Epithelial cell of esophagus (primary cell): ENCODE data around the gene GALNTL6.

Experiments used
- DNase-seq: peaks from one replicate; pipeline ENCODE4 v3.0.0; 2010; ENCODE audit warnings: low read depth
- H3K4me3 ChIP-seq: 2 replicates; pipeline ENCODE4 v1.5.1; 2011; ENCODE audit warnings: mild to moderate bottlenecking, low read length, control low read depth
- TF ChIP-seq, protein P1 (sequence below): IDR thresholded peaks from 2 replicates; pipeline ENCODE4 v1.5.1; 2011; ENCODE audit warnings: low read depth, mild to moderate bottlenecking, low read length, control low read depth, inconsistent platforms; ENCODE audit not compliant: insufficient read depth; ENCODE audit errors: missing control alignments

Gene GALNTL6

GRCh38 chr4:172772781-172773180 is 959.6 kb downstream of the GALNTL6 start:
- TF ChIP-seq, protein P1, sequence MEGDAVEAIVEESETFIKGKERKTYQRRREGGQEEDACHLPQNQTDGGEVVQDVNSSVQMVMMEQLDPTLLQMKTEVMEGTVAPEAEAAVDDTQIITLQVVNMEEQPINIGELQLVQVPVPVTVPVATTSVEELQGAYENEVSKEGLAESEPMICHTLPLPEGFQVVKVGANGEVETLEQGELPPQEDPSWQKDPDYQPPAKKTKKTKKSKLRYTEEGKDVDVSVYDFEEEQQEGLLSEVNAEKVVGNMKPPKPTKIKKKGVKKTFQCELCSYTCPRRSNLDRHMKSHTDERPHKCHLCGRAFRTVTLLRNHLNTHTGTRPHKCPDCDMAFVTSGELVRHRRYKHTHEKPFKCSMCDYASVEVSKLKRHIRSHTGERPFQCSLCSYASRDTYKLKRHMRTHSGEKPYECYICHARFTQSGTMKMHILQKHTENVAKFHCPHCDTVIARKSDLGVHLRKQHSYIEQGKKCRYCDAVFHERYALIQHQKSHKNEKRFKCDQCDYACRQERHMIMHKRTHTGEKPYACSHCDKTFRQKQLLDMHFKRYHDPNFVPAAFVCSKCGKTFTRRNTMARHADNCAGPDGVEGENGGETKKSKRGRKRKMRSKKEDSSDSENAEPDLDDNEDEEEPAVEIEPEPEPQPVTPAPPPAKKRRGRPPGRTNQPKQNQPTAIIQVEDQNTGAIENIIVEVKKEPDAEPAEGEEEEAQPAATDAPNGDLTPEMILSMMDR, result no peak
- no peak for DNase-seq
- no peak overlapping the region for H3K4me3 ChIP-seq

- H3K4me3 ChIP-seq, result no peak overlapping the region
- TF ChIP-seq, protein P1, result no peak
- no peak for DNase-seq
Observed at GRCh38 chr4:172776203-172776861, 963.1 kb downstream of the GALNTL6 start.

DNA sequence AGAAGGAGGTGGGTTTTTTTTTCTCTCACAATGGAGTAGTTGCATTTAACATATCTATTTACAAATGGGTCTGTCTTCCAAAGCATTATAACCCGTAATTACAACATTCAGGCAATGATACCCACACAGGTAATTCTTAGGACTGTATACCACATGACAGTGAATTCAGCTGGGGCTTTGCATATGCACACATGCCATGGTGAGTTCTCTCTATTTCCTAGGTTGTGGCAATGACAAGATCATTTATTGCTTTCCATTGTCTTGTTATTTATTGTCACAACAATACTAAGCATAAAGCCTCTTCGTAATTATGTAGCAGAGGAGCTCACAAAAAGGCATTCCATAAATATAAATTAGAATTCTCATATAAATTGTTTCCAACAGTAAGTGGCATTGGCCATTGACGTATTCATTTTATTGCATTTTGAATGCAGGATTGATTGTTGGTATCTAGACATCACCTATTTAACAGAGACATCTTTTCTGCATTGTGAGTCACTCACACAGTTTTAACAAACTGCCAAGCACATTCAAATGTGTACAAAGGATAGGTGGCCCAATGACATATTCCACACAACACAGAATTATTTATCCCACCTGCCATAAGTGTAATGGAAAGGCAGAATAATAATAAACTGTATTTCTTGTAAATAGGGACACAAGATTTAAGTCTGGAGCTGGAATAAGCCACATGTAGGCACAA is 964.7 kb downstream of the GALNTL6 start:
- no peak for DNase-seq
- TF ChIP-seq, protein P1, result no peak
- no peak overlapping the region for H3K4me3 ChIP-seq

DNA sequence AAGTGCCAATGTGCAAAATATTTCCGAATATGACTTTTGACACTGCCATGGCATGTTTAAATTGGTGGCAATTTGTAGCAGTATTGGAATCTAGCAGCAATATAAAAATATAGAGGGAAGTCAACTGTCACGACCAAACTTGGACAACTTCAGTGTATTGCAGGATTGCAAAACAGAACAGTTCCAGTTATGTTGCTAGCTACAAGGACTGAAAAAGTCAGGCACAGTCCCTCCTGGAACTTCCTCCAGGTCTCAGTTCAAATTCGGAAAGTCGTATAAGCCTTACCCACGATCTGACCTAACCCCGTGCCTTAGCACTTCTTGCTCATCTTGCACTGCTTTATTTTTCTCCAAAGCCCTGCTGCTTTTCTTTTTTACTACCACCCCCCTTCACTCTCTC is 965.4 kb downstream of the GALNTL6 start:
- TF ChIP-seq, protein P1, result no peak
- no peak overlapping the region for H3K4me3 ChIP-seq

GRCh38 chr4:172780566-172781081 is 967.4 kb downstream of the GALNTL6 start:
- TF ChIP-seq, protein P1, result no peak
- no peak overlapping the region for H3K4me3 ChIP-seq
- DNase-seq, result no peak

More for the DNA sequence above, 965.4 kb downstream of the GALNTL6 start:
- DNase-seq, result no peak

GRCh38 chr4:172785613-172786012 is 972.4 kb downstream of the GALNTL6 start:
- H3K4me3 ChIP-seq, result no peak overlapping the region
- DNase-seq, result peak; percentile 20
- TF ChIP-seq, protein P1, result no peak
